Prostate gland (tissue), 2 donors: ENCODE measurements around the gene SHISA7. TPM values are rescaled to one million over a fixed set of nuclear protein-coding genes. Genes with fewer than 3 reads are reported as not detected.

Source experiments
- DNase-seq: peaks from one replicate; pipeline ENCODE4 v3.0.0-alpha.2; 2019; ENCODE audit warnings: low spot score
- H3K27ac ChIP-seq, 2 donors: fragments of 200-600 bp; sonication (generic); 2 replicates each; pipeline ENCODE4 v1.5.1; 2017 to 2019
- H3K27me3 ChIP-seq: fragments of 200-600 bp; sonication (generic); replicated peaks from 2 replicates; pipeline ENCODE4 v1.5.1; 2019; ENCODE audit not compliant: insufficient read depth
- H3K36me3 ChIP-seq, 2 donors: fragments of 200-600 bp; sonication (generic); 1 replicate in 1 of 2; 2 replicates in 1 of 2; pipeline versions ENCODE4 v1.5.1 to v1.8.1; 2017 to 2019
- H3K4me1 ChIP-seq: fragments of 200-600 bp; sonication (generic); replicated peaks from 2 replicates; pipeline ENCODE4 v1.5.1; 2019
- H3K4me3 ChIP-seq, 2 donors: fragments of 200-600 bp; sonication (generic); 2 replicates each; pipeline ENCODE4 v1.5.1; 2017 to 2019
- H3K9me3 ChIP-seq: fragments of 200-600 bp; sonication (generic); 2 replicates; pipeline ENCODE4 v1.5.1; 2017
- CTCF ChIP-seq, 4 experiments: fragments of 200-600 bp in 2 of 4; fragments of 450-650 bp in 2 of 4; sonication (generic) in 2 of 4; IDR thresholded peaks; 1 replicate in 3 of 4; 2 replicates in 1 of 4; pipeline ENCODE4 v1.5.1; 2016 to 2019; ENCODE audit warnings: antibody characterized with exemption in 4 of 4, mild to moderate bottlenecking in 2 of 4, moderate library complexity in 2 of 4
- POLR2A ChIP-seq: fragments of 450-650 bp; IDR thresholded peaks from one replicate; pipeline ENCODE4 v1.6.1; 2016; ENCODE audit warnings: antibody characterized with exemption, mild to moderate bottlenecking
- POLR2AphosphoS5 ChIP-seq: sonication (generic); formaldehyde crosslinking; IDR thresholded peaks from one replicate; pipeline ENCODE4 v1.6.1; 2017; ENCODE audit warnings: antibody characterized with exemption
- WGBS: methylation state at CpG from one replicate; pipeline ENCODE4 v1.1.5; 2018; 5-methylcytosine and 5-hydroxymethylcytosine counted together
- intact Hi-C: fragments of 100-400 bp; cut with DNase I; formaldehyde crosslinking; loops from one replicate; pipeline ENCODE4 v1.14.2; 2022
- total RNA-seq, 2 donors: library from RNA; depleted of rRNA; stranded (reverse); fragments of >200 nt; gene quantifications; one replicate each; pipeline ENCODE4 v1.1.0, GENCODE V29; 2016

Gene SHISA7
- total RNA-seq, 2 donors from 2014 or later, result not detected

- Histone ChIP-seq H3K36me3 (peaks cover 0 to 5% of the 10 kb centered on the region in 2 donors), H3K4me3 (no peak overlapping the region), H3K9me3 (no peaks in the 10 kb centered on the region), H3K27me3 (no peaks in the 10 kb centered on the region), H3K4me1 (peaks cover 4% of the 10 kb centered on the region), H3K27ac (no peak overlapping the region)
- intact Hi-C loops, result no loop called here
- DNase-seq, result no peak
- TF ChIP-seq POLR2AphosphoS5 (no peak), CTCF (IDR thresholded peaks at IDR 0.05) (no peak), POLR2A (no peak)
- 91% methylated on average over 47 of the region's 47 CpGs for WGBS
Measured at GRCh38 chr19:55482967-55483705, 40.0 kb upstream of the SHISA7 start.

- Histone ChIP-seq H3K36me3 (peaks cover 0 to 5% of the 10 kb centered on the region in 2 donors), H3K9me3 (no peaks in the 10 kb centered on the region), H3K27me3 (no peaks in the 10 kb centered on the region), H3K4me1 (peaks cover 4% of the 10 kb centered on the region), H3K4me3 (no peak overlapping the region), H3K27ac (no peak overlapping the region)
- 91% methylated on average over 50 of the region's 83 CpGs for WGBS
- no peak for TF ChIP-seq CTCF (IDR thresholded peaks at IDR 0.05)
- no peak for TF ChIP-seq POLR2AphosphoS5
- TF ChIP-seq POLR2A, result no peak
- DNase-seq, result no peak
- intact Hi-C loops, result no loop called here
Measured at GRCh38 chr19:55482156-55482961, 39.3 kb upstream of the SHISA7 start.

- Histone ChIP-seq H3K4me1 (peaks cover 4% of the 10 kb centered on the region), H3K4me3 (no peak overlapping the region), H3K9me3 (no peaks in the 10 kb centered on the region), H3K36me3 (peaks cover 0 to 5% of the 10 kb centered on the region in 2 donors), H3K27me3 (no peaks in the 10 kb centered on the region), H3K27ac (no peak overlapping the region)
- no peak for DNase-seq
- 71% methylated on average over 30 of the region's 40 CpGs for WGBS
- TF ChIP-seq CTCF (IDR thresholded peaks at IDR 0.05) (no peak), POLR2A (no peak), POLR2AphosphoS5 (no peak)
- intact Hi-C loops, result no loop called here
Measured at GRCh38 chr19:55481794-55482155, 38.7 kb upstream of the SHISA7 start.

- TF ChIP-seq CTCF (IDR thresholded peaks at IDR 0.05) (no peak), POLR2AphosphoS5 (no peak), POLR2A (no peak)
- Histone ChIP-seq H3K27me3 (no peaks in the 10 kb centered on the region), H3K4me1 (peaks cover 4% of the 10 kb centered on the region), H3K9me3 (no peaks in the 10 kb centered on the region), H3K36me3 (peaks cover 0 to 5% of the 10 kb centered on the region in 2 donors), H3K4me3 (no peak overlapping the region), H3K27ac (no peak overlapping the region)
- intact Hi-C loops, result no loop called here
- DNase-seq, result no peak
- WGBS, result 92% methylated on average over 40 of the region's 52 CpGs
Measured at GRCh38 chr19:55481148-55481793, 38.2 kb upstream of the SHISA7 start.
